Liver (tissue), 9 donors: ENCODE results near the gene S100G. TPM values are rescaled to one million over a fixed set of nuclear protein-coding genes. Genes with fewer than 3 reads are reported as not detected.

Experiments
- DNase-seq: peaks from one replicate; pipeline ENCODE4 v3.0.0-alpha.2; 2017; ENCODE audit warnings: low spot score
- H3K27ac ChIP-seq, 2 donors: one replicate each; pipeline ENCODE4 v1.7.0; 2013; ENCODE audit warnings: inconsistent platforms in 2 of 2, low read length in 2 of 2, control low read depth in 1 of 2, low read depth in 1 of 2, mild to moderate bottlenecking in 1 of 2
- H3K27me3 ChIP-seq, 4 donors: one replicate each; pipeline versions ENCODE4 v1.6.1 to v1.7.0; 2013; ENCODE audit warnings: low read length in 3 of 4, inconsistent platforms in 1 of 4, mild to moderate bottlenecking in 1 of 4, moderate library complexity in 1 of 4; ENCODE audit not compliant: control insufficient read depth in 4 of 4, insufficient read depth in 4 of 4
- H3K36me3 ChIP-seq, 4 donors: one replicate each; pipeline versions ENCODE4 v1.6.1 to v1.7.0; 2013; ENCODE audit warnings: low read length in 3 of 4, mild to moderate bottlenecking in 3 of 4, low read depth in 1 of 4, moderate library complexity in 1 of 4; ENCODE audit not compliant: control insufficient read depth in 4 of 4, insufficient read depth in 3 of 4
- H3K4me1 ChIP-seq, 4 donors: one replicate each; pipeline versions ENCODE4 v1.6.1 to v1.7.0; 2013; ENCODE audit warnings: low read length in 3 of 4, mild to moderate bottlenecking in 3 of 4, moderate library complexity in 1 of 4; ENCODE audit not compliant: control insufficient read depth in 4 of 4, insufficient read depth in 4 of 4
- H3K4me3 ChIP-seq, 3 donors: one replicate each; pipeline versions ENCODE4 v1.6.1 to v1.7.0; 2013; ENCODE audit warnings: low read length in 3 of 3, control low read depth in 1 of 3, low read depth in 1 of 3, mild to moderate bottlenecking in 1 of 3
- H3K9ac ChIP-seq, 2 donors: one replicate each; pipeline ENCODE4 v1.7.0; 2013; ENCODE audit warnings: low read length in 2 of 2, mild to moderate bottlenecking in 2 of 2, moderate library complexity in 2 of 2, control low read depth in 1 of 2, low read depth in 1 of 2
- H3K9me3 ChIP-seq, 4 donors: one replicate each; pipeline versions ENCODE4 v1.6.1 to v1.7.0; 2013; ENCODE audit warnings: low read length in 3 of 4; ENCODE audit not compliant: control insufficient read depth in 4 of 4
- ATF3 ChIP-seq: IDR thresholded peaks from 2 replicates; pipeline ENCODE4 v1.6.1; 2016; ENCODE audit warnings: antibody characterized with exemption
- EGR1 ChIP-seq, 2 donors: IDR thresholded peaks; 2 replicates each; pipeline ENCODE4 v1.6.1; 2016 to 2018; ENCODE audit warnings: antibody characterized with exemption in 2 of 2, low read depth in 2 of 2
- FOXA1 ChIP-seq: IDR thresholded peaks from 2 replicates; pipeline ENCODE4 v1.6.1; 2016; ENCODE audit warnings: antibody characterized with exemption
- FOXA2 ChIP-seq: IDR thresholded peaks from 2 replicates; pipeline ENCODE4 v1.6.1; 2016; ENCODE audit warnings: antibody characterized with exemption
- GABPA ChIP-seq, 2 donors: IDR thresholded peaks in 1 of 2; conservative IDR thresholded peaks in 1 of 2; 2 replicates each; pipeline ENCODE4 v1.6.1; 2016; ENCODE audit warnings: antibody characterized with exemption in 2 of 2, mild to moderate bottlenecking in 1 of 2, moderate library complexity in 1 of 2
- HNF4A ChIP-seq, 2 donors: conservative IDR thresholded peaks; 2 replicates each; pipeline ENCODE4 v1.6.1; 2016; ENCODE audit warnings: antibody characterized with exemption in 2 of 2, mild to moderate bottlenecking in 2 of 2
- HNF4G ChIP-seq: IDR thresholded peaks from 2 replicates; pipeline ENCODE4 v1.6.1; 2016; ENCODE audit warnings: antibody characterized with exemption
- JUND ChIP-seq, 2 donors: IDR thresholded peaks; 2 replicates each; pipeline ENCODE4 v1.6.1; 2016; ENCODE audit warnings: antibody characterized with exemption in 2 of 2
- NR2F2 ChIP-seq: IDR thresholded peaks from 2 replicates; pipeline ENCODE4 v1.6.1; 2016; ENCODE audit warnings: antibody characterized with exemption
- RAD21 ChIP-seq, 2 donors: IDR thresholded peaks; 2 replicates each; pipeline ENCODE4 v1.6.1; 2016; ENCODE audit warnings: antibody characterized with exemption in 2 of 2, mild to moderate bottlenecking in 2 of 2
- REST ChIP-seq: IDR thresholded peaks from 2 replicates; pipeline ENCODE4 v1.6.1; 2016; ENCODE audit warnings: antibody characterized with exemption, mild to moderate bottlenecking
- RXRA ChIP-seq, 2 donors: IDR thresholded peaks; 2 replicates each; pipeline ENCODE4 v1.6.1; 2017 to 2018; ENCODE audit warnings: antibody characterized with exemption in 2 of 2, mild to moderate bottlenecking in 1 of 2
- SP1 ChIP-seq: IDR thresholded peaks from 2 replicates; pipeline ENCODE4 v1.6.1; 2018; ENCODE audit warnings: antibody characterized with exemption, mild to moderate bottlenecking
- TAF1 ChIP-seq: conservative IDR thresholded peaks from 2 replicates; pipeline ENCODE4 v1.6.1; 2016; ENCODE audit warnings: antibody characterized with exemption, mild to moderate bottlenecking
- YY1 ChIP-seq: IDR thresholded peaks from 2 replicates; pipeline ENCODE4 v1.6.1; 2016; ENCODE audit warnings: antibody characterized with exemption, mild to moderate bottlenecking
- WGBS: extraction: QIAGEN DNeasy Blood & Tissue Kit; methylation state at CpG from one replicate; pipeline ENCODE4 v1.1.7; 2013; 5-methylcytosine and 5-hydroxymethylcytosine counted together
- polyA plus RNA-seq, 2 donors: library from polyadenylated mRNA; stranded (reverse) in 1 of 2; unstranded in 1 of 2; fragments of 200-250 nt in 1 of 2; fragments of >200 nt in 1 of 2; fragmentation: Nextera tagmentation in 1 of 2; extraction: Ambion mirVana in 1 of 2; gene quantifications; one replicate each; pipeline versions ENCODE4 v1.2.1 to v1.2.3, GENCODE V29; 2013 to 2015
- total RNA-seq, 2 donors: library from RNA; depleted of rRNA; stranded (reverse); fragments of >200 nt; gene quantifications; one replicate each; pipeline ENCODE4 v1.2.3, GENCODE V29; 2014
- TF ChIP-seq, protein P1 (sequence below): fragments of 150-350 bp; IDR thresholded peaks from 2 replicates; pipeline ENCODE4 v1.5.1; 2017; ENCODE audit warnings: improper control_type of control experiment, low read depth, low read length; ENCODE audit not compliant: missing input control
- TF ChIP-seq, protein P2 (sequence below): IDR thresholded peaks from 2 replicates; pipeline ENCODE4 v1.6.1; 2016; ENCODE audit warnings: antibody characterized with exemption
- TF ChIP-seq, protein P3 (sequence below): IDR thresholded peaks from 2 replicates; pipeline ENCODE4 v1.6.1; 2016; ENCODE audit warnings: antibody characterized with exemption
- donor health status: healthy.
- donor health status: healthy.
- donor health status: healthy.
- donor health status: healthy.
- donor health status: healthy.

Gene S100G
- total and polyA plus RNA-seq, 4 donors: not detected

DNA sequence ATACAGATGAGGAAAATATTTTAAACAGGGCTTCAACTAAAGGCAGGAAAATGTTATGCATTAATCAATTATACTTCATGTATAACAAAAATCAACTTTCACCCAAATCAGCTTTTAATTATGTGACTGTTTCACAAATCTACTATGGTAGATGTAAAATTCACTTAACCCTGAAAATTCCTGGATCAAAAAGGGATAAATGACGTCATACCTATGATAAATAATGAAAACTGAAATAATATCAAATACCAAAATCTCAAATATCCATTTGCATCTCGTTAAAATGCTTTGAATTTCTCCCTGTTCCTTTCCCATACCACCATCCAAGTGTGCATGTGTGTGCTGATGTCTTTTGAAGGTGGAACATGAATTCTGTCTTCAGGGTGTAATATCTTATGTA, 11.5 kb downstream of the S100G start:
- H3K4me1 ChIP-seq: no peaks in the 10 kb centered on the region
- TF ChIP-seq SP1 (no peak), FOXA2 (no peak), REST (no peak), RAD21 (IDR thresholded peaks at IDR 0.05) (no peak), EGR1 (IDR thresholded peaks at IDR 0.05; ENCODE audit: low read depth in 2 of 2) (no peak), TAF1 (no peak), HNF4A (conservative IDR thresholded peaks at IDR 0.05) (no peak), HNF4G (no peak), FOXA1 (no peak), JUND (IDR thresholded peaks at IDR 0.05) (no peak), YY1 (no peak), GABPA (IDR thresholded peaks at IDR 0.05 in 1 of 2, conservative IDR thresholded peaks at IDR 0.05 in 1 of 2) (no peak), RXRA (IDR thresholded peaks at IDR 0.05) (no peak), ATF3 (no peak), NR2F2 (no peak)
- TF ChIP-seq, protein P1, sequence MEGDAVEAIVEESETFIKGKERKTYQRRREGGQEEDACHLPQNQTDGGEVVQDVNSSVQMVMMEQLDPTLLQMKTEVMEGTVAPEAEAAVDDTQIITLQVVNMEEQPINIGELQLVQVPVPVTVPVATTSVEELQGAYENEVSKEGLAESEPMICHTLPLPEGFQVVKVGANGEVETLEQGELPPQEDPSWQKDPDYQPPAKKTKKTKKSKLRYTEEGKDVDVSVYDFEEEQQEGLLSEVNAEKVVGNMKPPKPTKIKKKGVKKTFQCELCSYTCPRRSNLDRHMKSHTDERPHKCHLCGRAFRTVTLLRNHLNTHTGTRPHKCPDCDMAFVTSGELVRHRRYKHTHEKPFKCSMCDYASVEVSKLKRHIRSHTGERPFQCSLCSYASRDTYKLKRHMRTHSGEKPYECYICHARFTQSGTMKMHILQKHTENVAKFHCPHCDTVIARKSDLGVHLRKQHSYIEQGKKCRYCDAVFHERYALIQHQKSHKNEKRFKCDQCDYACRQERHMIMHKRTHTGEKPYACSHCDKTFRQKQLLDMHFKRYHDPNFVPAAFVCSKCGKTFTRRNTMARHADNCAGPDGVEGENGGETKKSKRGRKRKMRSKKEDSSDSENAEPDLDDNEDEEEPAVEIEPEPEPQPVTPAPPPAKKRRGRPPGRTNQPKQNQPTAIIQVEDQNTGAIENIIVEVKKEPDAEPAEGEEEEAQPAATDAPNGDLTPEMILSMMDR: no peak
- TF ChIP-seq, protein P2, sequence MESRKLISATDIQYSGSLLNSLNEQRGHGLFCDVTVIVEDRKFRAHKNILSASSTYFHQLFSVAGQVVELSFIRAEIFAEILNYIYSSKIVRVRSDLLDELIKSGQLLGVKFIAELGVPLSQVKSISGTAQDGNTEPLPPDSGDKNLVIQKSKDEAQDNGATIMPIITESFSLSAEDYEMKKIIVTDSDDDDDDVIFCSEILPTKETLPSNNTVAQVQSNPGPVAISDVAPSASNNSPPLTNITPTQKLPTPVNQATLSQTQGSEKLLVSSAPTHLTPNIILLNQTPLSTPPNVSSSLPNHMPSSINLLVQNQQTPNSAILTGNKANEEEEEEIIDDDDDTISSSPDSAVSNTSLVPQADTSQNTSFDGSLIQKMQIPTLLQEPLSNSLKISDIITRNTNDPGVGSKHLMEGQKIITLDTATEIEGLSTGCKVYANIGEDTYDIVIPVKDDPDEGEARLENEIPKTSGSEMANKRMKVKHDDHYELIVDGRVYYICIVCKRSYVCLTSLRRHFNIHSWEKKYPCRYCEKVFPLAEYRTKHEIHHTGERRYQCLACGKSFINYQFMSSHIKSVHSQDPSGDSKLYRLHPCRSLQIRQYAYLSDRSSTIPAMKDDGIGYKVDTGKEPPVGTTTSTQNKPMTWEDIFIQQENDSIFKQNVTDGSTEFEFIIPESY: no peak
- TF ChIP-seq, protein P3, sequence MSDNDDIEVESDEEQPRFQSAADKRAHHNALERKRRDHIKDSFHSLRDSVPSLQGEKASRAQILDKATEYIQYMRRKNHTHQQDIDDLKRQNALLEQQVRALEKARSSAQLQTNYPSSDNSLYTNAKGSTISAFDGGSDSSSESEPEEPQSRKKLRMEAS: no peak
- no peaks in the 10 kb centered on the region for H3K9me3 ChIP-seq
- DNase-seq: no peak
- H3K27me3 ChIP-seq: no peaks in the 10 kb centered on the region
- no peaks in the 10 kb centered on the region for H3K36me3 ChIP-seq
- WGBS: 100% methylated on average over 2 of the region's 2 CpGs
- no peak overlapping the region for H3K4me3 ChIP-seq
- no peak overlapping the region for H3K9ac ChIP-seq
- H3K27ac ChIP-seq: no peak overlapping the region

DNA sequence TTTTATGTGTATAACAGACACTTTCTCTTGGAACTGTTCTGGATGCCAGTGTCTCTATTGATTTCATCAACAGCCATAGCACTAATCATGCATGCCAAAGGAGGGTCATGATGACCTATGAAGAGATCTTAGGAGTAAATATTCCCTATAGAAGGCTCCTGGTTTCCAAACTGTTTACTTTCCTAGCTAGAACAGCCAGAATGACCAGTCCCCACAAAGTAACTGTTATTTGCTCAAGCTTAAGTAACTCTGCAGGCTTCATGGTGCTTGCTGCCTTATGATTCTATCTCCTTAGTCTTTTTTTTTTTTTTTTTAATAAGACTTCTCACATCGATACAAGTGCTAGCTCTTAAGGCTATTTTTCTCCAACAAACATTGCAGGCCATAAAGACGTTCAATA, 12.4 kb downstream of the S100G start:
- no peak for TF ChIP-seq HNF4A (conservative IDR thresholded peaks at IDR 0.05)
- TF ChIP-seq, protein P2: no peak
- no peak for TF ChIP-seq RXRA (IDR thresholded peaks at IDR 0.05)
- TF ChIP-seq REST: no peak
- TF ChIP-seq TAF1: no peak
- TF ChIP-seq RAD21 (IDR thresholded peaks at IDR 0.05): no peak
- no peak for TF ChIP-seq FOXA2
- TF ChIP-seq FOXA1: no peak
- no peaks in the 10 kb centered on the region for H3K27me3 ChIP-seq
- H3K36me3 ChIP-seq: no peaks in the 10 kb centered on the region
- no peaks in the 10 kb centered on the region for H3K4me1 ChIP-seq
- no peak overlapping the region for H3K9ac ChIP-seq
- no peak overlapping the region for H3K4me3 ChIP-seq
- H3K9me3 ChIP-seq: no peaks in the 10 kb centered on the region
- H3K27ac ChIP-seq: no peak overlapping the region
- no peak for DNase-seq
- 85% methylated on average over 2 of the region's 2 CpGs for WGBS
